Neutrophil (primary cell): Measurements from ENCODE around the gene KRTAP6-3.

ENCODE experiments used
- H3K27ac ChIP-seq: fragments of 200-600 bp; sonication (generic); 2 replicates; pipeline ENCODE4 v1.5.1; 2016; ENCODE audit warnings: mild to moderate bottlenecking, moderate library complexity
- H3K27me3 ChIP-seq: fragments of 200-600 bp; sonication (generic); 2 replicates; pipeline ENCODE4 v1.6.0; 2016; ENCODE audit warnings: mild to moderate bottlenecking
- H3K36me3 ChIP-seq: fragments of 200-600 bp; sonication (generic); 2 replicates; pipeline ENCODE4 v1.5.1; 2017
- H3K4me1 ChIP-seq, 2 experiments: fragments of 200-600 bp in 1 of 2; sonication (generic) in 1 of 2; 1 replicate in 1 of 2; 2 replicates in 1 of 2; pipeline versions ENCODE4 v1.5.1 to v1.6.1; 2013 to 2016; ENCODE audit warnings: low read depth in 1 of 2, low read length in 1 of 2, mild to moderate bottlenecking in 1 of 2, moderate library complexity in 1 of 2; ENCODE audit not compliant: control insufficient read depth in 1 of 2, insufficient read depth in 1 of 2
- H3K4me3 ChIP-seq, 2 experiments: fragments of 200-600 bp in 1 of 2; sonication (generic) in 1 of 2; 1 replicate in 1 of 2; 2 replicates in 1 of 2; pipeline ENCODE4 v1.5.1; 2013 to 2016; ENCODE audit warnings: low read depth in 1 of 2, low read length in 1 of 2, mild to moderate bottlenecking in 1 of 2, moderate library complexity in 1 of 2
- H3K9me3 ChIP-seq: fragments of 200-600 bp; sonication (generic); 2 replicates; pipeline ENCODE4 v1.5.1; 2016
- TF ChIP-seq, protein P1 (sequence below): fragments of 200-600 bp; sonication (generic); IDR thresholded peaks from 2 replicates; pipeline ENCODE4 v1.5.1; 2016; ENCODE audit warnings: antibody characterized with exemption

Gene KRTAP6-3

GRCh38 chr21:30563072-30563471, 29.2 kb upstream of the KRTAP6-3 start:
- H3K27me3 ChIP-seq: no peaks in the 10 kb centered on the region
- no peak overlapping the region for H3K27ac ChIP-seq
- no peaks in the 10 kb centered on the region for H3K4me1 ChIP-seq
- TF ChIP-seq, protein P1, sequence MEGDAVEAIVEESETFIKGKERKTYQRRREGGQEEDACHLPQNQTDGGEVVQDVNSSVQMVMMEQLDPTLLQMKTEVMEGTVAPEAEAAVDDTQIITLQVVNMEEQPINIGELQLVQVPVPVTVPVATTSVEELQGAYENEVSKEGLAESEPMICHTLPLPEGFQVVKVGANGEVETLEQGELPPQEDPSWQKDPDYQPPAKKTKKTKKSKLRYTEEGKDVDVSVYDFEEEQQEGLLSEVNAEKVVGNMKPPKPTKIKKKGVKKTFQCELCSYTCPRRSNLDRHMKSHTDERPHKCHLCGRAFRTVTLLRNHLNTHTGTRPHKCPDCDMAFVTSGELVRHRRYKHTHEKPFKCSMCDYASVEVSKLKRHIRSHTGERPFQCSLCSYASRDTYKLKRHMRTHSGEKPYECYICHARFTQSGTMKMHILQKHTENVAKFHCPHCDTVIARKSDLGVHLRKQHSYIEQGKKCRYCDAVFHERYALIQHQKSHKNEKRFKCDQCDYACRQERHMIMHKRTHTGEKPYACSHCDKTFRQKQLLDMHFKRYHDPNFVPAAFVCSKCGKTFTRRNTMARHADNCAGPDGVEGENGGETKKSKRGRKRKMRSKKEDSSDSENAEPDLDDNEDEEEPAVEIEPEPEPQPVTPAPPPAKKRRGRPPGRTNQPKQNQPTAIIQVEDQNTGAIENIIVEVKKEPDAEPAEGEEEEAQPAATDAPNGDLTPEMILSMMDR: no peak
- no peaks in the 10 kb centered on the region for H3K9me3 ChIP-seq
- H3K4me3 ChIP-seq: no peak overlapping the region
- no peaks in the 10 kb centered on the region for H3K36me3 ChIP-seq

- Histone ChIP-seq H3K4me3 (no peak overlapping the region), H3K27ac (no peak overlapping the region), H3K9me3 (no peaks in the 10 kb centered on the region), H3K36me3 (no peaks in the 10 kb centered on the region), H3K27me3 (no peaks in the 10 kb centered on the region), H3K4me1 (no peaks in the 10 kb centered on the region)
- TF ChIP-seq, protein P1: no peak
Measured at GRCh38 chr21:30563630-30564029, 28.6 kb upstream of the KRTAP6-3 start.

GRCh38 chr21:30567617-30568016, 24.6 kb upstream of the KRTAP6-3 start:
- Histone ChIP-seq H3K4me1 (no peaks in the 10 kb centered on the region), H3K9me3 (no peaks in the 10 kb centered on the region), H3K4me3 (no peak overlapping the region), H3K27me3 (no peaks in the 10 kb centered on the region), H3K27ac (no peak overlapping the region), H3K36me3 (no peaks in the 10 kb centered on the region)
- TF ChIP-seq, protein P1: no peak

DNA sequence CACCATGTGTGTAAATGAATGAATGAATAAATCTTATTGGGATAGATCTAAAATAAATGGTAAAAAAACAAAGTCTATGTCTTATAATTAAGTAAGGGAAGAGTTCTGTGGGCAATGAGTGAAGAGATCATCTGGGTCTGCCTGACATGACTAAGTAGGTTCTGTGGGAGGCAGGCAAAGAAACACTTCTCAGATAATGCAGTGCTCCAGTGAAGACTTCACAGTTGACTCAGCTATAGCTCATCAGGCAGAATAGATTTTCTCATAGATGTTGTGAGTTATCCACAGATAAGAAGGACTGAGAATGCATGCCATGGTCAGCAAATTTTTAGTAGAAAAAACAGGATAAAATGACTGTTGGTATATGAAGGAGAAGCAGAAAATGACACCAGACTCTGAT, 14.5 kb upstream of the KRTAP6-3 start:
- no peaks in the 10 kb centered on the region for H3K27me3 ChIP-seq
- H3K4me3 ChIP-seq: no peak overlapping the region
- H3K4me1 ChIP-seq: no peaks in the 10 kb centered on the region
- H3K27ac ChIP-seq: no peak overlapping the region
- no peaks in the 10 kb centered on the region for H3K9me3 ChIP-seq
- H3K36me3 ChIP-seq: no peaks in the 10 kb centered on the region
- TF ChIP-seq, protein P1: no peak

DNA sequence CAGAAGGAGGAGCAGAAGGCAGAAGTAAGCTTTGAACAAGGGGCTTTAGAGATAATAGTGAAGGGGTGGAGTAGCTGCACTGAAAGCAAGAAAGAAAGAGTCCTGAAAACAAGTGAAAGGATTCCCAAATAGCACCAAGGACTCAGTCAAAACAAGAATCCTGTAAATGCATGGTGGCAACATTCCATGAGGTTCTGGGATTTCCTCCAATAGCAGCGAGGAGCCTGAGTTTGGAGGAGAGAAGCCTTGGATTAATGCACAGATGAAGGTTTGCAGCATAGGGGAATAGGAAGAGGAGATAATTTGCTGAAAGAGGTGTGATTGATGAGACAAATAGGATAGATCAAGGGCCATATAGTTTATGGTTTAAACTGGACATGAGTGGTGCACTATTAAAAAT, 12.9 kb upstream of the KRTAP6-3 start:
- Histone ChIP-seq H3K4me3 (no peak overlapping the region), H3K36me3 (no peaks in the 10 kb centered on the region), H3K27ac (no peak overlapping the region), H3K9me3 (no peaks in the 10 kb centered on the region), H3K4me1 (no peaks in the 10 kb centered on the region), H3K27me3 (no peaks in the 10 kb centered on the region)
- TF ChIP-seq, protein P1: no peak

DNA sequence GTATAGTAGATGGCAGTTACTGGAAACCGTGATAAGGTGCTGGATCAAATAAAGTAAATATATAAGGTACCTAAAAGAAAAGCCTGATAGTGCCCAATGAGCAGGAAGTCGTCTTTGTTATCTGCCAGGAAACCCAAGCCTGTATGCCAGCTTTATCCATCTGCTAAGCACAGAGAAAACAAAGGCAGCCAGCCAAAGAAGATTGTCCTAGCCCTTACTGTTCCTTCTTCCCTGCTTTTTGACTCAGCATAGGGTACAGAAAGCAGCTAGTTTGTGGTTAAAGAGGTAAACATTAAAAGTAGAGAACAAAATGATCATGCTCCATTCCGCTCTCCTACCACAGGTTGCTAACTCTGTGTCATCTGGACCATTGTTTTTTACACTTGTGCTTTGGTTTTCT, 12.1 kb upstream of the KRTAP6-3 start:
- H3K4me1 ChIP-seq: no peaks in the 10 kb centered on the region
- no peak overlapping the region for H3K4me3 ChIP-seq
- H3K9me3 ChIP-seq: no peaks in the 10 kb centered on the region
- no peak overlapping the region for H3K27ac ChIP-seq
- H3K27me3 ChIP-seq: no peaks in the 10 kb centered on the region
- TF ChIP-seq, protein P1: no peak
- H3K36me3 ChIP-seq: no peaks in the 10 kb centered on the region
